DOHH2 (cell line): ENCODE measurements around the gene POSTN.

Experiments used
- CTCF ChIP-seq: fragments of 200-600 bp; sonication (generic); IDR thresholded peaks from one replicate; pipeline ENCODE4 v1.5.1; 2014; ENCODE audit warnings: antibody characterized with exemption, mild to moderate bottlenecking, low read depth, low read length; ENCODE audit not compliant: poor library complexity, severe bottlenecking
- EZH2phosphoT487 ChIP-seq: fragments of 200-600 bp; sonication (generic); IDR thresholded peaks from 2 replicates; pipeline ENCODE4 v1.6.1; 2017; ENCODE audit warnings: borderline replicate concordance, mild to moderate bottlenecking, antibody characterized with exemption, low read length, moderate library complexity, mixed read lengths

GRCh38 chr13:37587236-37587635 lies 11.3 kb downstream of the POSTN start:
- TF ChIP-seq CTCF (no peak), EZH2phosphoT487 (no peak)
